Transverse colon (tissue), 4 donors: ENCODE results near the gene MPIG6B.

ENCODE experiments used
- CTCF ChIP-seq, 5 experiments: fragments of 200-600 bp in 3 of 5; fragments of 450-650 bp in 2 of 5; sonication (generic) in 3 of 5; IDR thresholded peaks; 1 replicate in 2 of 5; 2 replicates in 3 of 5; pipeline ENCODE4 v1.5.1; 2016 to 2017; ENCODE audit warnings: antibody characterized with exemption in 5 of 5, inconsistent platforms in 3 of 5, mild to moderate bottlenecking in 2 of 5, moderate library complexity in 1 of 5
- POLR2A ChIP-seq: fragments of 450-650 bp; IDR thresholded peaks from one replicate; pipeline ENCODE4 v1.6.1; 2016; ENCODE audit warnings: antibody characterized with exemption, mild to moderate bottlenecking, moderate library complexity
- POLR2AphosphoS5 ChIP-seq, 3 donors: sonication (generic); formaldehyde crosslinking; IDR thresholded peaks; one replicate each; pipeline ENCODE4 v1.6.1; 2016; ENCODE audit warnings: antibody characterized with exemption in 3 of 3

- no peak for TF ChIP-seq CTCF (IDR thresholded peaks at IDR 0.05)
- no peak for TF ChIP-seq POLR2AphosphoS5 (IDR thresholded peaks at IDR 0.05)
- no peak for TF ChIP-seq POLR2A
Observed at GRCh38 chr6:31768363-31769257, 45.4 kb downstream of the MPIG6B start.
